Upper lobe of left lung (tissue), 4 donors: ENCODE data around the gene LMO3.

Experiments
- EP300 ChIP-seq, 4 donors: sonication (generic); formaldehyde crosslinking; IDR thresholded peaks; one replicate each; pipeline ENCODE4 v1.5.1; 2017; ENCODE audit warnings: antibody characterized with exemption in 4 of 4, control low read depth in 2 of 4
- POLR2A ChIP-seq, 4 donors: fragments of 450-650 bp; IDR thresholded peaks; one replicate each; pipeline ENCODE4 v1.5.1; 2016 to 2017; ENCODE audit warnings: antibody characterized with exemption in 4 of 4, mild to moderate bottlenecking in 2 of 4
- POLR2AphosphoS5 ChIP-seq, 2 donors: sonication (generic); formaldehyde crosslinking; IDR thresholded peaks; one replicate each; pipeline ENCODE4 v1.5.1; 2017; ENCODE audit warnings: antibody characterized with exemption in 2 of 2
- TF ChIP-seq, protein P1 (sequence below), 6 experiments: fragments of 450-650 bp in 4 of 6; fragments of 200-600 bp in 2 of 6; sonication (generic) in 2 of 6; IDR thresholded peaks; one replicate each; pipeline ENCODE4 v1.5.1; 2016 to 2019; ENCODE audit warnings: antibody characterized with exemption in 6 of 6

DNA sequence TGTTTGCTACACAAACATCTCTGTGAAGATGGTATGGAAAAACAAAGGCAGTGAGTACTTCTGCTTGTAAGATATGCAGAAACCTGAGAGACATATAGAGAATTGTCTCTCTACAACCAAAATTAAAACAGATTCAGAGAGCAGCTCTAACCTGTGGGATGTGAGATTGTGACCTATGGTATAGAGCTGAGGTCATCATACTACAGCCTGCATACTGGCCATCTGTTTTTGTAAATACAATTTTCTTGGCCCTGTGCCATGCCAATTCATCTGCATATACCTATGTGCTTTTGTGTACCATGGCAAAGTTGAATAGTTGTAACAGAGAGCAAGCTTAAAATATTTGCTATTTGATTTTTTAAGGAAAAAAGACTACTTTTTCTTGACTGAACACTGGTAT, 99.6 kb downstream of the LMO3 start:
- TF ChIP-seq, protein P1, sequence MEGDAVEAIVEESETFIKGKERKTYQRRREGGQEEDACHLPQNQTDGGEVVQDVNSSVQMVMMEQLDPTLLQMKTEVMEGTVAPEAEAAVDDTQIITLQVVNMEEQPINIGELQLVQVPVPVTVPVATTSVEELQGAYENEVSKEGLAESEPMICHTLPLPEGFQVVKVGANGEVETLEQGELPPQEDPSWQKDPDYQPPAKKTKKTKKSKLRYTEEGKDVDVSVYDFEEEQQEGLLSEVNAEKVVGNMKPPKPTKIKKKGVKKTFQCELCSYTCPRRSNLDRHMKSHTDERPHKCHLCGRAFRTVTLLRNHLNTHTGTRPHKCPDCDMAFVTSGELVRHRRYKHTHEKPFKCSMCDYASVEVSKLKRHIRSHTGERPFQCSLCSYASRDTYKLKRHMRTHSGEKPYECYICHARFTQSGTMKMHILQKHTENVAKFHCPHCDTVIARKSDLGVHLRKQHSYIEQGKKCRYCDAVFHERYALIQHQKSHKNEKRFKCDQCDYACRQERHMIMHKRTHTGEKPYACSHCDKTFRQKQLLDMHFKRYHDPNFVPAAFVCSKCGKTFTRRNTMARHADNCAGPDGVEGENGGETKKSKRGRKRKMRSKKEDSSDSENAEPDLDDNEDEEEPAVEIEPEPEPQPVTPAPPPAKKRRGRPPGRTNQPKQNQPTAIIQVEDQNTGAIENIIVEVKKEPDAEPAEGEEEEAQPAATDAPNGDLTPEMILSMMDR (IDR thresholded peaks at IDR 0.05), result no peak
- no peak for TF ChIP-seq POLR2A (IDR thresholded peaks at IDR 0.05)
- no peak for TF ChIP-seq POLR2AphosphoS5 (IDR thresholded peaks at IDR 0.05)
- TF ChIP-seq EP300 (IDR thresholded peaks at IDR 0.05), result no peak
